ENCODE data around the gene DEPP1. TPM values are rescaled to one million over a fixed set of nuclear protein-coding genes. Genes with fewer than 3 reads are reported as not detected.
A peak's percentile ranks its signal among the peaks of the same experiment; 100 is the strongest.

Gene DEPP1
- total RNA-seq, 1 experiment from 2014 or later, result 0.54 TPM

DNA sequence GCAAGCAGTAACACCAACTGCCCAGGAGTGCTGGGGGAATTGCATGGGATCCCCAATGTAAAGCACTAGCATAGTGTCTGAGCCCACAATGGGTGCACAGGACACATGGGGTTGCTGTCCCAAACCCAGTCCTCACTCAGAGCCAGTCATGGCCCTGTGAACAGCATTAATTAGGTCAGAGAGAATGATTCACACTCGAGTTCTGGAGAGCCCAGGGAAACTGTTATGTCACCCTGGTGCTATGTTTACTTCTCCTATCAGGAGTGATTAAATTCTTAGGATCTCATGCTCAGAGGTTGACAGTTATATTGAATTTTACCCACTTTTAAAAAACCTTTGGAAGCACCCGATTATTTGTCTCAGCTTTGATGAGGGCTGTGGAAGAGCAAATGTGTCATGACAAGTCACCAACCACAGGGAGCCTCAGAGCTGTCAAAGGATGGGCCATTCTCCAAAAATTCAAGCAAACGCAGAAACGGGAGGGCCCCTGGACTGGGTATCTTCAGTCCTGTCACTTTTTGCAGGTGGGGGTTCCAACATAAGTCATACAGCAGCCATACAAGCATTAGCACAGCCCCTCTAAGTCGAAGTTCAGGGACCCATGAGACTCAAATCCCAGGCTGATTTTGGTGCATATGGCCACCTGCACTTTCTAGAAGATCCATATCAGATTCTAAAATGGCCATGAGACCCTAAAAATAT lies 20.3 kb downstream of the DEPP1 start:
- no peaks in the 10 kb centered on the region for H3K9me3 ChIP-seq (ENCODE audit: low read depth, low read length, poor library complexity, severe bottlenecking)
- ChIA-PET CTCF (no interaction called here), POLR2A (ENCODE audit: low non-redundant PET) (no interaction called here)
- DNase-seq (ENCODE audit: low spot score), result no peak
- no peaks in the 10 kb centered on the region for H3K27me3 ChIP-seq (replicated peaks; ENCODE audit: insufficient read depth, low read depth, low read length, poor library complexity)
- intact Hi-C loops (cut with micrococcal nuclease; ENCODE audit: unreplicated experiment), result no loop called here
- no peaks in the 10 kb centered on the region for H3K36me3 ChIP-seq (ENCODE audit: insufficient read depth, low read length, poor library complexity, severe bottlenecking)
- TF ChIP-seq, protein P1, sequence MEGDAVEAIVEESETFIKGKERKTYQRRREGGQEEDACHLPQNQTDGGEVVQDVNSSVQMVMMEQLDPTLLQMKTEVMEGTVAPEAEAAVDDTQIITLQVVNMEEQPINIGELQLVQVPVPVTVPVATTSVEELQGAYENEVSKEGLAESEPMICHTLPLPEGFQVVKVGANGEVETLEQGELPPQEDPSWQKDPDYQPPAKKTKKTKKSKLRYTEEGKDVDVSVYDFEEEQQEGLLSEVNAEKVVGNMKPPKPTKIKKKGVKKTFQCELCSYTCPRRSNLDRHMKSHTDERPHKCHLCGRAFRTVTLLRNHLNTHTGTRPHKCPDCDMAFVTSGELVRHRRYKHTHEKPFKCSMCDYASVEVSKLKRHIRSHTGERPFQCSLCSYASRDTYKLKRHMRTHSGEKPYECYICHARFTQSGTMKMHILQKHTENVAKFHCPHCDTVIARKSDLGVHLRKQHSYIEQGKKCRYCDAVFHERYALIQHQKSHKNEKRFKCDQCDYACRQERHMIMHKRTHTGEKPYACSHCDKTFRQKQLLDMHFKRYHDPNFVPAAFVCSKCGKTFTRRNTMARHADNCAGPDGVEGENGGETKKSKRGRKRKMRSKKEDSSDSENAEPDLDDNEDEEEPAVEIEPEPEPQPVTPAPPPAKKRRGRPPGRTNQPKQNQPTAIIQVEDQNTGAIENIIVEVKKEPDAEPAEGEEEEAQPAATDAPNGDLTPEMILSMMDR (conservative IDR thresholded peaks at IDR 0.05; ENCODE audit: low read depth, low read length), result no peak
- no peak for TF ChIP-seq EZH2 (IDR thresholded peaks at IDR 0.05; ENCODE audit: borderline replicate concordance, low read depth, low read length, poor library complexity, severe bottlenecking)
- BruUV-seq (replicated peaks), result no TSS peak
- H3K4me3 ChIP-seq (ENCODE audit: low read depth, low read length, poor library complexity, severe bottlenecking), result peak overlapping the region; percentile 78
- H3K27ac ChIP-seq (ENCODE audit: low read depth, low read length, poor library complexity, severe bottlenecking), result no peak overlapping the region
- H3K4me1 ChIP-seq (ENCODE audit: insufficient read depth, low read length, poor library complexity, severe bottlenecking), result peaks cover 13% of the 10 kb centered on the region

DNA sequence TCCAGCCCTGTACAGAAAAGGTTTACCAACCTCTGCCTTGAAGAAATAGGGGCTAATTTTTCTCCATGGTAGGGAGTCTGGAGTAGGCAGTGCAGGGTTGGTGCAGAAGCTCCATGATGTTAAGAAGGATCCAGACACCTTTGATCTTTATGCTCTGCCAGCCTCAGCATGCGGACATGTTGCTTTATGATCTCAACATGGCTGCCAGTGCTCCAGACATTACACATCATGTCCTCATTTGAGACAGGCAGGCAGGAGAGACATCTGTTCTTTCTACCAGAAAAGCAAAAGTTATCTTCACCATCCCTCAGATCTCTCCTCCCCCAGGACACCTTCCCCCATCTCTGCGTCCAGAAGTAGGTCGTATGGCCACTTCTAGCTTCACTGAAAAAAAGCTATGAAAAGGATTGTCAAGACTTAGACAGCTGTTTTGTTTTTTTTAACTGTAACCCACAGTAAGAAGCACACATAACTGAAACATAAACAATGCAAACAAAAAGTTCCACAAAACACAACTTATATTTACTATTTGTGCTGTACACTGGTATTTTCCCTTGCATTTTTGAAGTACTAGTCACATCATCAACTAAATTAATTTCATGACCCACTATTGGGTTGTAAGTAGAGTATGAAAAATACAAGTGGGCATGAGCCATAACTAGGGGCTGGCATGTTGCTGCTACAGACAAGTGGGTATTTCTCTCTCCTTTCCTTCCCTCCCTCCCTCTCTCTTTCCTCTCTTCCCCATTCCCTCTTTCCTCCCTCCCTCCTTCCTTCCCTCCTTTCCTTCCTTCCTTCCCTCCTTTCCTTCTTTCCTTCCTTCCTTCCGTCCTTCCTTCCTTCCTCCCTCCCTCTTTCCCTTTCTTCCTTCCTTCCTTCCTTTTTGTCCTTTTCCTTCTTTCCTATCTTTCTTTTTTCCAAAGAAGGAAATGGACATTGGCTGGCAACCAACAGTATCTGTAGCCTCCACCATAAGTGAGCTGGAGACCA lies 21.6 kb downstream of the DEPP1 start:
- ChIA-PET POLR2A (ENCODE audit: low non-redundant PET) (no interaction called here), CTCF (no interaction called here)
- no peak for DNase-seq (ENCODE audit: low spot score)
- no TSS peak for BruUV-seq (replicated peaks)
- no peak for TF ChIP-seq EZH2 (IDR thresholded peaks at IDR 0.05; ENCODE audit: borderline replicate concordance, low read depth, low read length, poor library complexity, severe bottlenecking)
- TF ChIP-seq, protein P1 (conservative IDR thresholded peaks at IDR 0.05; ENCODE audit: low read depth, low read length), result no peak
- Histone ChIP-seq H3K27ac (ENCODE audit: low read depth, low read length, poor library complexity, severe bottlenecking) (no peak overlapping the region), H3K9me3 (ENCODE audit: low read depth, low read length, poor library complexity, severe bottlenecking) (no peaks in the 10 kb centered on the region), H3K4me1 (ENCODE audit: insufficient read depth, low read length, poor library complexity, severe bottlenecking) (peaks cover 13% of the 10 kb centered on the region), H3K27me3 (replicated peaks; ENCODE audit: insufficient read depth, low read depth, low read length, poor library complexity) (no peaks in the 10 kb centered on the region), H3K36me3 (ENCODE audit: insufficient read depth, low read length, poor library complexity, severe bottlenecking) (no peaks in the 10 kb centered on the region), H3K4me3 (ENCODE audit: low read depth, low read length, poor library complexity, severe bottlenecking) (no peak overlapping the region)
- intact Hi-C loops (cut with micrococcal nuclease; ENCODE audit: unreplicated experiment), result no loop called here

DNA sequence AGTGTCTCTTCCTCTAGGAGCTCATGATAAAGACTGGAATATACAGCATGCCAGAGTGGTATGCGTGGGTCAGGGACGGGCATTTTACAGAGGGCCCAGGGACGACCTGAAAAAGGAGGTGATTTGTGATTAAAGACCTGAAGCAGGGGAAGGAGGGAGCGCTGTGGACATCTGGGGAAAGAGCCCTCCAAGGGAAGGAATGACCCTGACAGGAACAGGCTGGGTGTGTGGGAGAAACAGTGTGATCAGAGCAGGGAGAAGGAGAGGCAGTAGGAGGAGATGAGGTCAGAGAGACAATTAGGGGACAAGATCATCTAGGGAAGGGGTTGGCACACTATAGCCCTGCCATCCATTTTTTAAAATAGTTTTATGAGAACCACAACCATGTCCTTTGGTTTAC lies 22.4 kb downstream of the DEPP1 start:
- POLR2A ChIA-PET (ENCODE audit: low non-redundant PET), result no interaction called here
- TF ChIP-seq, protein P1 (conservative IDR thresholded peaks at IDR 0.05; ENCODE audit: low read depth, low read length), result no peak
- TF ChIP-seq EZH2 (IDR thresholded peaks at IDR 0.05; ENCODE audit: borderline replicate concordance, low read depth, low read length, poor library complexity, severe bottlenecking), result no peak
- H3K4me3 ChIP-seq (ENCODE audit: low read depth, low read length, poor library complexity, severe bottlenecking), result no peak overlapping the region
- no peak overlapping the region for H3K27ac ChIP-seq (ENCODE audit: low read depth, low read length, poor library complexity, severe bottlenecking)
- BruUV-seq (replicated peaks), result no TSS peak
- peaks cover 13% of the 10 kb centered on the region for H3K4me1 ChIP-seq (ENCODE audit: insufficient read depth, low read length, poor library complexity, severe bottlenecking)
- no peak for DNase-seq (ENCODE audit: low spot score)
- CTCF ChIA-PET, result no interaction called here
- H3K36me3 ChIP-seq (ENCODE audit: insufficient read depth, low read length, poor library complexity, severe bottlenecking), result no peaks in the 10 kb centered on the region
- no peaks in the 10 kb centered on the region for H3K27me3 ChIP-seq (replicated peaks; ENCODE audit: insufficient read depth, low read depth, low read length, poor library complexity)
- H3K9me3 ChIP-seq (ENCODE audit: low read depth, low read length, poor library complexity, severe bottlenecking), result no peaks in the 10 kb centered on the region
- intact Hi-C loops (cut with micrococcal nuclease; ENCODE audit: unreplicated experiment), result no loop called here

All from A673 (cell line).